ENCODE measurements around the gene ZNF555.

Gene ZNF555

GRCh38 chr19:2837430-2837829 lies 3.8 kb upstream of the ZNF555 start:
- Histone ChIP-seq H3K9me3 (ENCODE audit: insufficient read depth, low read depth, low read length) (peaks cover 46% of the 10 kb centered on the region), H3K27ac (ENCODE audit: low read depth, low read length) (no peak overlapping the region), H3K36me3 (ENCODE audit: insufficient read depth, low read length) (peaks cover 26% of the 10 kb centered on the region), H3K9ac (ENCODE audit: low read depth, low read length) (no peak overlapping the region), H3K27me3 (ENCODE audit: insufficient read depth, low read length) (peaks cover 6% of the 10 kb centered on the region), H3K4me1 (ENCODE audit: insufficient read depth, low read length) (no peaks in the 10 kb centered on the region), H3K4me3 (ENCODE audit: low read length) (no peak overlapping the region)
- 80% methylated on average over 4 of the region's 4 CpGs for WGBS

GRCh38 chr19:2841855-2842574 lies 740 bp downstream of the ZNF555 start:
- H3K4me1 ChIP-seq (ENCODE audit: insufficient read depth, low read length): no peaks in the 10 kb centered on the region
- no peak overlapping the region for H3K27ac ChIP-seq (ENCODE audit: low read depth, low read length)
- H3K36me3 ChIP-seq (ENCODE audit: insufficient read depth, low read length): 0 out of 2 replicates have a peak, but pooled peaks cover 8% of the 10 kb centered on the region
- WGBS: 8% methylated on average over 62 of the region's 62 CpGs
- H3K27me3 ChIP-seq (ENCODE audit: insufficient read depth, low read length): peaks cover 8% of the 10 kb centered on the region
- peak overlapping the region; percentile 69 for H3K9ac ChIP-seq (ENCODE audit: low read depth, low read length)
- H3K4me3 ChIP-seq (ENCODE audit: low read length): peak overlapping the region; percentile 76
- peaks cover 7% of the 10 kb centered on the region; the same call in 1 of the 2 replicates for H3K9me3 ChIP-seq (ENCODE audit: insufficient read depth, low read depth, low read length)

- 91% methylated on average over 2 of the region's 2 CpGs for WGBS
- H3K27ac ChIP-seq (ENCODE audit: low read depth, low read length): no peak overlapping the region
- H3K9ac ChIP-seq (ENCODE audit: low read depth, low read length): no peak overlapping the region
- no peak overlapping the region for H3K4me3 ChIP-seq (ENCODE audit: low read length)
- peaks cover 8% of the 10 kb centered on the region for H3K27me3 ChIP-seq (ENCODE audit: insufficient read depth, low read length)
- H3K36me3 ChIP-seq (ENCODE audit: insufficient read depth, low read length): peaks cover 10% of the 10 kb centered on the region
- H3K9me3 ChIP-seq (ENCODE audit: insufficient read depth, low read depth, low read length): peaks cover 23% of the 10 kb centered on the region
- no peaks in the 10 kb centered on the region for H3K4me1 ChIP-seq (ENCODE audit: insufficient read depth, low read length)
Measured at GRCh38 chr19:2845107-2845506, 3.8 kb downstream of the ZNF555 start.

- Histone ChIP-seq H3K9me3 (ENCODE audit: insufficient read depth, low read depth, low read length) (peaks cover 34% of the 10 kb centered on the region), H3K27ac (ENCODE audit: low read depth, low read length) (no peak overlapping the region), H3K27me3 (ENCODE audit: insufficient read depth, low read length) (peaks cover 8% of the 10 kb centered on the region), H3K4me1 (ENCODE audit: insufficient read depth, low read length) (no peaks in the 10 kb centered on the region), H3K36me3 (ENCODE audit: insufficient read depth, low read length) (peaks cover 21% of the 10 kb centered on the region), H3K9ac (ENCODE audit: low read depth, low read length) (no peak overlapping the region), H3K4me3 (ENCODE audit: low read length) (no peak overlapping the region)
- 95% methylated on average over 13 of the region's 13 CpGs for WGBS
Measured at GRCh38 chr19:2846180-2846894, 5.1 kb downstream of the ZNF555 start.

GRCh38 chr19:2847507-2847906 lies 6.2 kb downstream of the ZNF555 start:
- Histone ChIP-seq H3K36me3 (ENCODE audit: insufficient read depth, low read length) (peaks cover 33% of the 10 kb centered on the region), H3K27me3 (ENCODE audit: insufficient read depth, low read length) (peaks cover under 1% of the 10 kb centered on the region), H3K4me1 (ENCODE audit: insufficient read depth, low read length) (no peaks in the 10 kb centered on the region), H3K27ac (ENCODE audit: low read depth, low read length) (no peak overlapping the region), H3K9ac (ENCODE audit: low read depth, low read length) (no peak overlapping the region), H3K9me3 (ENCODE audit: insufficient read depth, low read depth, low read length) (peaks cover 46% of the 10 kb centered on the region), H3K4me3 (ENCODE audit: low read length) (no peak overlapping the region)
- 98% methylated on average over 3 of the region's 3 CpGs for WGBS

GRCh38 chr19:2848616-2849015 lies 7.3 kb downstream of the ZNF555 start:
- over 99% methylated on average over 4 of the region's 4 CpGs for WGBS
- no peaks in the 10 kb centered on the region for H3K27me3 ChIP-seq (ENCODE audit: insufficient read depth, low read length)
- H3K9ac ChIP-seq (ENCODE audit: low read depth, low read length): no peak overlapping the region
- H3K4me3 ChIP-seq (ENCODE audit: low read length): no peak overlapping the region
- H3K9me3 ChIP-seq (ENCODE audit: insufficient read depth, low read depth, low read length): peaks cover 57% of the 10 kb centered on the region
- H3K4me1 ChIP-seq (ENCODE audit: insufficient read depth, low read length): no peaks in the 10 kb centered on the region
- H3K36me3 ChIP-seq (ENCODE audit: insufficient read depth, low read length): peaks cover 44% of the 10 kb centered on the region
- H3K27ac ChIP-seq (ENCODE audit: low read depth, low read length): no peak overlapping the region

GRCh38 chr19:2850256-2850925 lies 9.1 kb downstream of the ZNF555 start:
- Histone ChIP-seq H3K4me1 (ENCODE audit: insufficient read depth, low read length) (no peaks in the 10 kb centered on the region), H3K27me3 (ENCODE audit: insufficient read depth, low read length) (no peaks in the 10 kb centered on the region), H3K9me3 (ENCODE audit: insufficient read depth, low read depth, low read length) (peaks cover 75% of the 10 kb centered on the region), H3K36me3 (ENCODE audit: insufficient read depth, low read length) (peaks cover 53% of the 10 kb centered on the region), H3K27ac (ENCODE audit: low read depth, low read length) (no peak overlapping the region), H3K9ac (ENCODE audit: low read depth, low read length) (no peak overlapping the region), H3K4me3 (ENCODE audit: low read length) (no peak overlapping the region)
- 89% methylated on average over 2 of the region's 3 CpGs for WGBS

GRCh38 chr19:2852598-2852997 lies 11.3 kb downstream of the ZNF555 start:
- Histone ChIP-seq H3K36me3 (ENCODE audit: insufficient read depth, low read length) (peaks cover 50% of the 10 kb centered on the region), H3K4me3 (ENCODE audit: low read length) (0 out of 2 replicates have a peak overlapping the region, but pooled peaks have one; percentile 11), H3K27me3 (ENCODE audit: insufficient read depth, low read length) (no peaks in the 10 kb centered on the region), H3K4me1 (ENCODE audit: insufficient read depth, low read length) (no peaks in the 10 kb centered on the region), H3K9ac (ENCODE audit: low read depth, low read length) (no peak overlapping the region), H3K9me3 (ENCODE audit: insufficient read depth, low read depth, low read length) (peaks cover 87% of the 10 kb centered on the region), H3K27ac (ENCODE audit: low read depth, low read length) (no peak overlapping the region)
- 97% methylated on average over 8 of the region's 10 CpGs for WGBS

- Histone ChIP-seq H3K4me1 (ENCODE audit: insufficient read depth, low read length) (no peaks in the 10 kb centered on the region), H3K4me3 (ENCODE audit: low read length) (peak overlapping the region; percentile 22), H3K9me3 (ENCODE audit: insufficient read depth, low read depth, low read length) (peaks cover 91% of the 10 kb centered on the region), H3K36me3 (ENCODE audit: insufficient read depth, low read length) (peaks cover 50% of the 10 kb centered on the region), H3K9ac (ENCODE audit: low read depth, low read length) (no peak overlapping the region), H3K27ac (ENCODE audit: low read depth, low read length) (no peak overlapping the region), H3K27me3 (ENCODE audit: insufficient read depth, low read length) (no peaks in the 10 kb centered on the region)
- 96% methylated on average over 11 of the region's 11 CpGs for WGBS
Measured at GRCh38 chr19:2853015-2853606, 11.8 kb downstream of the ZNF555 start.

GRCh38 chr19:2854849-2855248 lies 13.6 kb downstream of the ZNF555 start:
- peaks cover 50% of the 10 kb centered on the region for H3K36me3 ChIP-seq (ENCODE audit: insufficient read depth, low read length)
- WGBS: 92% methylated on average over 1 of the region's 3 CpGs
- no peak overlapping the region for H3K4me3 ChIP-seq (ENCODE audit: low read length)
- no peaks in the 10 kb centered on the region for H3K27me3 ChIP-seq (ENCODE audit: insufficient read depth, low read length)
- peaks cover 94% of the 10 kb centered on the region for H3K9me3 ChIP-seq (ENCODE audit: insufficient read depth, low read depth, low read length)
- H3K4me1 ChIP-seq (ENCODE audit: insufficient read depth, low read length): no peaks in the 10 kb centered on the region
- H3K27ac ChIP-seq (ENCODE audit: low read depth, low read length): no peak overlapping the region
- H3K9ac ChIP-seq (ENCODE audit: low read depth, low read length): no peak overlapping the region

Measured in HUES64 (cell line).